Measurements from ENCODE around the gene FAM3B. TPM values are rescaled to one million over a fixed set of nuclear protein-coding genes. Genes with fewer than 3 reads are reported as not detected.

FAM3B gene
- total and polyA plus RNA-seq, 9 of the 15 experiments (the other 6 are each of a cell fraction or from before 2014, with no cell fraction given), result 0.04 to 0.18 (median 0.12) TPM; not detected in 5

DNA sequence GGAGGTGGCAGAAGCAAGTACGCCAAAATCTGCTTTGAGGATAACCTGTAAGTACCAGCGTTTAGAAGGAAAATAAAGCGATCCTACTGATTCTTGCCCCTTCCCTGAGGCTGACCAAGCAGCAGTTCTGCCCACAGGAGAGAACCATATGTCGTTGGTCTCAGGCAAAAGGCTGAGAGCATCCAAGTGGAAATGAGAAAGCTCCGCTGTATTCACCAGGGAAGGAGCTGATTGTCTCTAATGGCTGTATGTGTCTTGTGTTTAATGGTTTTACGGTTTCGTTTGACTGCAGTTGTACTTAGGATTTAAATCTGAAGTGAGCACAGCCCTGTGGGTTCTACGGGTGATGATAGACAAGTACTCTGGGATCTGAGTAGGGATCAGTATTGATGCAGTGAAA, 21.9 kb downstream of the FAM3B start:
- no peaks in the 10 kb centered on the region for H3K4me1 ChIP-seq (replicated peaks in 1 of 2; ENCODE audit: control insufficient read depth in 2 of 2, insufficient read depth in 2 of 2, low read length in 2 of 2)
- no TSS peak for BruUV-seq (replicated peaks)
- CTCF ChIA-PET (ENCODE audit: low intra/inter-chr PET ratio), result no interaction called here
- H3K36me3 ChIP-seq (ENCODE audit: control insufficient read depth, insufficient read depth, low read length), result no peaks in the 10 kb centered on the region
- no peak overlapping the region for H3K4me3 ChIP-seq
- TF ChIP-seq MBD2 (IDR thresholded peaks at IDR 0.05; ENCODE audit: borderline replicate concordance, low read depth) (no peak), GATA2 (CRISPR knock-in tag; IDR thresholded peaks at IDR 0.05) (no peak), KLF1 (tag; IDR thresholded peaks at IDR 0.05) (no peak), TCF7L2 (IDR thresholded peaks at IDR 0.05; ENCODE audit: low read depth, low read length) (no peak), DACH1 (IDR thresholded peaks at IDR 0.05; ENCODE audit: partially characterized antibody) (no peak), ZEB2 (IDR thresholded peaks at IDR 0.05) (no peak), SMAD4 (CRISPR knock-in tag; conservative IDR thresholded peaks at IDR 0.05) (no peak), FOXM1 (IDR thresholded peaks at IDR 0.05; ENCODE audit: low read depth) (no peak), FOXM1 (CRISPR knock-in tag; IDR thresholded peaks at IDR 0.05; ENCODE audit: low read depth) (no peak), MTF1 (CRISPR knock-in tag; IDR thresholded peaks at IDR 0.05; ENCODE audit: borderline replicate concordance) (no peak), TBP (optimal IDR thresholded peaks at IDR 0.05; ENCODE audit: low read depth, low read length) (no peak), MECOM (CRISPR knock-in tag; IDR thresholded peaks at IDR 0.05) (no peak), RUNX1 (IDR thresholded peaks at IDR 0.05; ENCODE audit: low read depth) (no peak), ZNF436 (CRISPR knock-in tag; IDR thresholded peaks at IDR 0.05) (no peak), TOE1 (IDR thresholded peaks at IDR 0.05; ENCODE audit: borderline replicate concordance) (no peak), TOE1 (CRISPR knock-in tag; IDR thresholded peaks at IDR 0.05; ENCODE audit: borderline replicate concordance, low read depth) (no peak)
- TF ChIP-seq, protein P1, sequence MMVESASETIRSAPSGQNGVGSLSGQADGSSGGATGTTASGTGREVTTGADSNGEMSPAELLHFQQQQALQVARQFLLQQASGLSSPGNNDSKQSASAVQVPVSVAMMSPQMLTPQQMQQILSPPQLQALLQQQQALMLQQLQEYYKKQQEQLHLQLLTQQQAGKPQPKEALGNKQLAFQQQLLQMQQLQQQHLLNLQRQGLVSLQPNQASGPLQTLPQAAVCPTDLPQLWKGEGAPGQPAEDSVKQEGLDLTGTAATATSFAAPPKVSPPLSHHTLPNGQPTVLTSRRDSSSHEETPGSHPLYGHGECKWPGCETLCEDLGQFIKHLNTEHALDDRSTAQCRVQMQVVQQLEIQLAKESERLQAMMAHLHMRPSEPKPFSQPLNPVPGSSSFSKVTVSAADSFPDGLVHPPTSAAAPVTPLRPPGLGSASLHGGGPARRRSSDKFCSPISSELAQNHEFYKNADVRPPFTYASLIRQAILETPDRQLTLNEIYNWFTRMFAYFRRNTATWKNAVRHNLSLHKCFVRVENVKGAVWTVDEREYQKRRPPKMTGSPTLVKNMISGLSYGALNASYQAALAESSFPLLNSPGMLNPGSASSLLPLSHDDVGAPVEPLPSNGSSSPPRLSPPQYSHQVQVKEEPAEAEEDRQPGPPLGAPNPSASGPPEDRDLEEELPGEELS (CRISPR knock-in tag; IDR thresholded peaks at IDR 0.05; ENCODE audit: borderline replicate concordance), result no peak
- TF ChIP-seq, protein P2, sequence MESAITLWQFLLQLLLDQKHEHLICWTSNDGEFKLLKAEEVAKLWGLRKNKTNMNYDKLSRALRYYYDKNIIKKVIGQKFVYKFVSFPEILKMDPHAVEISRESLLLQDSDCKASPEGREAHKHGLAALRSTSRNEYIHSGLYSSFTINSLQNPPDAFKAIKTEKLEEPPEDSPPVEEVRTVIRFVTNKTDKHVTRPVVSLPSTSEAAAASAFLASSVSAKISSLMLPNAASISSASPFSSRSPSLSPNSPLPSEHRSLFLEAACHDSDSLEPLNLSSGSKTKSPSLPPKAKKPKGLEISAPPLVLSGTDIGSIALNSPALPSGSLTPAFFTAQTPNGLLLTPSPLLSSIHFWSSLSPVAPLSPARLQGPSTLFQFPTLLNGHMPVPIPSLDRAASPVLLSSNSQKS (CRISPR knock-in tag; IDR thresholded peaks at IDR 0.05), result no peak
- TF ChIP-seq, protein P3, sequence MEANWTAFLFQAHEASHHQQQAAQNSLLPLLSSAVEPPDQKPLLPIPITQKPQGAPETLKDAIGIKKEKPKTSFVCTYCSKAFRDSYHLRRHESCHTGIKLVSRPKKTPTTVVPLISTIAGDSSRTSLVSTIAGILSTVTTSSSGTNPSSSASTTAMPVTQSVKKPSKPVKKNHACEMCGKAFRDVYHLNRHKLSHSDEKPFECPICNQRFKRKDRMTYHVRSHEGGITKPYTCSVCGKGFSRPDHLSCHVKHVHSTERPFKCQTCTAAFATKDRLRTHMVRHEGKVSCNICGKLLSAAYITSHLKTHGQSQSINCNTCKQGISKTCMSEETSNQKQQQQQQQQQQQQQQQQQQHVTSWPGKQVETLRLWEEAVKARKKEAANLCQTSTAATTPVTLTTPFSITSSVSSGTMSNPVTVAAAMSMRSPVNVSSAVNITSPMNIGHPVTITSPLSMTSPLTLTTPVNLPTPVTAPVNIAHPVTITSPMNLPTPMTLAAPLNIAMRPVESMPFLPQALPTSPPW (CRISPR knock-in tag; IDR thresholded peaks at IDR 0.05), result no peak
- H3K27ac ChIP-seq (ENCODE audit: extremely low read depth, low read depth, low read length), result no peak overlapping the region
- POLR2A ChIA-PET, result no interaction called here
- no peaks in the 10 kb centered on the region for H4K20me1 ChIP-seq (replicated peaks; ENCODE audit: control insufficient read depth, insufficient read depth, low read length)
- intact Hi-C loops (cut with micrococcal nuclease) (no loop called here), in situ Hi-C loops (cut with MboI) (no loop called here)
- no peaks in the 10 kb centered on the region for H3K79me2 ChIP-seq (ENCODE audit: control insufficient read depth, insufficient read depth, low read length)
- WGBS (ENCODE audit: insufficient coverage, low coverage, missing lambda C conversion rate), result 0% methylated on average over 8 of the region's 8 CpGs
- H3K27me3 ChIP-seq (ENCODE audit: control insufficient read depth in 2 of 2, insufficient read depth in 2 of 2, low read length in 2 of 2), result no peaks in the 10 kb centered on the region
- no peaks in the 10 kb centered on the region for H3K9me3 ChIP-seq (replicated peaks; ENCODE audit: control insufficient read depth, insufficient read depth, low read depth, low read length)
- H2AFZ ChIP-seq (ENCODE audit: low read depth, low read length), result no peak overlapping the region
- DNase-seq (ENCODE audit: extremely low read depth in 1 of 4, low spot score in 3 of 4), result no peak
- no peak for ATAC-seq
- no peaks in the 10 kb centered on the region for H3K9me1 ChIP-seq (ENCODE audit: control insufficient read depth, insufficient read depth, low read length)
- H3K9ac ChIP-seq (ENCODE audit: insufficient read depth in 1 of 2, low read depth in 2 of 2, low read length in 2 of 2), result no peak overlapping the region
- no peak overlapping the region for H3K4me2 ChIP-seq (ENCODE audit: insufficient read depth, low read length)
- FAIRE-seq, result no peak
